NCI-H1092 (cell line): ENCODE measurements around the gene MTURN.

Experiments used
- DNase-seq: peaks from one replicate; lab custom pipeline; 2025; lab: John Stamatoyannopoulos, UW

The MTURN gene

DNA sequence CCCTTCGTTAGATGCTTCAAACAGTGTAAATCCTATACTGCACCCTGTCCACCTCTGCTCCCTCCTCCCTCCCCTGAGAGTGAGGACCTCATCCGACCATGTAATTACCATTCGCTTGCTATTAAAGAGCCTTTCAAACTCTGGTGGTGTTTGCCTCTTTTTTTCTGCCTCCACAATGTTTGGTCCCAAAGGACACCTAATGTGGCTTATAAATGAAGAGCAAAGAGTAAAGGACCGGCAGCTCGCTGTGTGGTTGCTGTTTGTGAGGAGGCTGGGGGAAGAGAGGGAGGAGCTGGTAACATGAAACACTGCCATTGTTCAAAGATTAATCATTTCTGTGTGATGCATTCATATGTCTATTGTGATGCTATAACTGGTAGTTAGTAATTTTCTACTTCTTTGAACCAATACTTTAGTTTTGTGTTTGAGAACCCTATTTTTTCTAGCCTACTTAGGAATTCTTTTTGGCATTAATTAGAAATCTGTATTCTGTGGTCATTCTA, 27.9 kb downstream of the MTURN start:
- DNase-seq = peak; percentile 91

DNA sequence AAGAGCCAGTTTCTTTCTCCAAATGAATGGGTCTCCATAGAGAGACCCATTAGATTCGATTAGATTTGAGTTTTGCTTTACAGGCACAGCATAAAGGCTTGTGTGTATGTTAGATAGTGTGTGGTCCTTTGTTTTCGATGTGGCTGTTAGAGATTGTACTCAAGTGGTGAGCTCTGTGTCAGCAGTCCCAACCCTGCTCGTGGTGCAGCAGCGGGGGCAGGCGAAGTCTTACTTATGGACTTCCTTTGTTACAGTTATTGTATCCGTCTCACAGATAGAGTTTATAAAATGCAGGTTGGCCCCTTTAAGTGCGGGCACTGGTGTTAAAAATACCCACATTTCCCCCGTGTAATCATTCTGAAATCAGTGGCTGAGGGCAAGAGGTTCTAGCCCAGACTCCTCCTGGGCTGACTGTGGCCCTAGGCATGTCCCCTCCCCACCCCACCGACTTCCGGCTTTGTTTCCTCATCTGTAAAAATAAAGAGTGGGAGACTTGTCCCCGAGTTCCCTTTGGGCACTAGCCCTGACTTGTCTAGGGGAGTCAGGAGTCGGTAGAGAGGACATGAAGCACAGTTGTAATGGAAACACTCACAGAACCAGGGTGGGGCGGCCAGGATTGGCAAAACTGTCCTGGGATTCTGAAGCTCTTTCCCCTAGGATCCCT, 28.6 kb downstream of the MTURN start:
- peak; percentile 55 for DNase-seq

DNA sequence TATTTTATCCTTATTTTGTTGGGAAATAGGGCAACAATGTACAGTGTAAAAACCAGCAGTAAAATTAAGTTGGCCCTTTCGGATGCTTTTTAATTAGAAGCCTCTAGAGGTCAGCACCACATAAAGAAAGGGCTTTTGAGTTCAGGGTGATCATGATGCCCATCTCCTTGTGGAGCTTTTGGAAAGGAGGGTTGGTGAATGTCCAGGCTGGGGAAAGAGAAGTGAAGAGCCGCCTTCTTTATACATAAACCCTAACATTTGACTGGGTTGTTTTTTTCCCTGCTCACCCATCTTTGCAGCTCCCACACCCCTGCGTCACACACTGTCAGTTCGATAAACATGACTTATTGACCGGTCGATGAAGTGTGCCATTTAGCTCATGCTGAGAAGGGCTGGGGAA, 29.8 kb downstream of the MTURN start:
- DNase-seq = peak; percentile 73

GRCh38 chr7:30165590-30165989, 30.8 kb downstream of the MTURN start:
- no peak for DNase-seq

DNA sequence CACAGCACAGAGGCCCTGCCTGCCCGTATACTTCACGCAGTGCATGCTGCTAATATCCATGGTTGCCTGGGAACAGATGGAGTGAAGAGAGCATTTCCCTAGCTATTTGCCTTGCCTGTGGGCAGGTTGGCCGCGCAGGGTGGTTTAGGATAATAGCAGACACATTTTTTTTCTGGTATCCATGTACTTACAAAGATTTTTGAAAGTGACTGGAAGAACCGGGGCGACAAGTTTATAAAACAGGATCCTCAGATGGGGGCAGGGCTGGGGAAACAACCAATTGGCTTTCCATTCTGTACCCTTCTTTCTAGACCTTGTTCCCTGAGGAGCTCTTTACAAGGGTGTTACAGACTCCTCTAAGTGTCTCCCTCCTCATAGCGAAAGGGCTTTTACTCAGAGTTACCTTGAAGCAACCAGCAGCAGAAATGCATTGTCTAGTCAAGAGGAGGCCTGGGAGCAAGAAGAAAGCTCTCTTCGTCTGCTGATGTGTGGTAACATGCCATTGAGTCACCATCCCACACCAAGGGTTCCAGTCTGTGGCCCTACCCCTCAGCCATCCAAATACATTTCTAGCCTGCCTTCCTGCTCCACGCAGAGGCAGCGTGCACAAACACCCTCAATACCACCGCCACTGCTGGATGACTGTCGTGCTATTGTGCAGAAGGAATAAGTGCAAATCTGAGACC, 31.5 kb downstream of the MTURN start:
- peak; percentile 24 for DNase-seq

GRCh38 chr7:30166841-30167235, 32.1 kb downstream of the MTURN start:
- no peak for DNase-seq

GRCh38 chr7:30167901-30168300, 33.1 kb downstream of the MTURN start:
- no peak for DNase-seq

DNA sequence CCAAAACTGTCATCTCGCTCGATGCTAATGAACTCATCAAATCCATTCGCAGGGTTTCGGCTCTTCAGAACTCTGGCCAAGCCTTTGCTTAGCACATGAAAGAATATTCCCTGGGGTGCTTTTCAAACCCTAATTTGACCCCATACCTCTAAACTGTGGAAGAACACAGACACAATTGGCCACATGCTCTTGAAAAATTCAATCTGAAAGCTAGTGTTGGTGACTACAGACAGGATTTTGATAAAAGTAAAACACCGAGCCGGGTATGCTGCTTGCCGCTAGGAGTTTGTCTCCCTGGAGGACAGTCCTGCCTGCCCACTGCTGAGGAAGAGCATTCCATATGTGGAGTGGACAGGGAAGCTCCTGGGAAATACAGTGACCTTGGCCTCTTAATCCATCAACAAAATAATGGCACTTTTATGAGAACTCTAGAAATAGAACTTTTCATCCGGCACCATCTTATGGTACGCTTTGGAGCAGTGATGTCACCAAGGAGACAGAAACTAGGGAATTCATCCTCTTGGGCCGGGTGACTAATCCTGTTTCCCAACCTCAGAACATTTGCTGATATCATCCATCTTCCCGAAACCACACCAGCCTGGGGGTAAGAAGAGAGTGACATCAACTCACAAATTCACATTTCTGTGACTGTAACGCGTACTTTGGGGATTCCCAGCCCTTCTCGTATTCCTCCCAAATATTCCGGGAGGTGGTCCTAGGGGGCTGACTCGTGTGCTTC, 34.2 kb downstream of the MTURN start:
- DNase-seq = no peak

DNA sequence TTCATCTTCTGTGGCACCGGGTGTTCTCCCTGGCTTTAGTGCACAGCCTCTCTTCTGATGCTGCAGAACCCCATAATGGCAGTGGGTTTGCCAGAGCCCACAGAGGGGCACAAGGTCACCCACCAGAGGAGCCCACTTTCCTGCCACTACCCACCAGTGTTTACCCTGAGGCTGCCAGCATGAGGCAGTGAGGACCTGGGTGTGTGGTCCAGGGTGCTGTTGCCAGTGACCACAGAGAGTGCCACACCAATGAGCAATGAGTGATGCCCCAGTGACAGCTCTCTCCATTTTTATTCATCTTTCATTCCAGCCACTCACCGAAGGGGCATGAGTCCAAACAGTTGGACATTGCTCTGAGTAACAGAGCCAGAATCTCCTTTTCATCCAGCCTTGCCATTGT, 34.8 kb downstream of the MTURN start:
- no peak for DNase-seq

- no peak for DNase-seq
Measured at GRCh38 chr7:30170476-30171205, 35.9 kb downstream of the MTURN start.

GRCh38 chr7:30171766-30172447, 37.1 kb downstream of the MTURN start:
- no peak for DNase-seq

GRCh38 chr7:30172451-30172850, 37.7 kb downstream of the MTURN start:
- DNase-seq = no peak

GRCh38 chr7:30173058-30173897, 38.5 kb downstream of the MTURN start:
- DNase-seq = peak; percentile 91

DNA sequence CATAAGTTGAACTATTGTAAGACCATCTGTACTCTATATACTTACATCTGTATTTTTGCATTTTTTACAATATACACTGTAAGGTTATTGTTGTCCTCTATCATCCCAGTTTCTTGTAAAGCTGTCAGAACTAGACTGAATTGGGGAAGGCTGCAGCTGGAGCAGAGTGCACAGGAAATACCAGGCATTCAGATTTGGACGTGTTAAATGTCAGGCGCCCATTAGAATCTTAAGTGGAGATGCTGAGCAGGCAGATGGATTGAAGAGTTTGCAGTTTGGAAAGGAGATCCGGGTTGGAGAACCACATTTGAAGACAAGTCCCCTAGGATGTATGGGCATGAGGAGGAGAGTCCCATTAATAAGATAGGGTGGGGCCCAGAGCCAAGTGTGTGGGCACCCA, 40.4 kb downstream of the MTURN start:
- peak; percentile 40 for DNase-seq

GRCh38 chr7:30175636-30176147, 40.9 kb downstream of the MTURN start:
- no peak for DNase-seq

DNA sequence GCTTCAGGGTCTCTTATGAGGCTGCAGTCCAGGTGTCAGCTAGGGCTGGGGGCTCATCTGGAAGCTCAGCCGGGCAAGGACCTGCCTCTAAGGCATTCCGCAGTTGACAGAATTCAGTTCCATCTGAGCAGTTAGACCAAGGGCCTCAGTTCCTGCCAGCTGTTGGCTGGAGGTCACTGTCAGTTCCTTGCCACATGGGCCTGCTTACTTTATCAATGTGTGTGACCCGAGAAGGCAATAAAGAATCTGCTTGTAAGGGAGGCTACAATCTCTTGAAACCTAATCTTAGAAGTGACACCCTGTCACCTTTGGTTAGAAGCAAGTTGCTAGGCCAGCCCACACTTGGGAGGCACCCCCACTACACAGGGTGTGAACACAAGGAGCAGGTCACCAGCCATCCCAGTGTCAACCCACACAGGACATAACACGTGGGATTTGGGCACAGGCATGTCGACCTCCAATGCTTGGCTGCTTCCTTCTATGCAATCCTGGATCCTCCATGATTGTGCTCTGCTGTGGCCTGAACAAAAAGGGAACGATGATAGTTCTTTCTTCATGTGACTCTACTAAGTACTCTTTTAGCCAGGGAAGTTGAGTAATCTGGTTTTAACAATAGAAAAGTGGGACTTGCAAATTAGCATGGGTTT, 41.8 kb downstream of the MTURN start:
- DNase-seq = no peak

DNA sequence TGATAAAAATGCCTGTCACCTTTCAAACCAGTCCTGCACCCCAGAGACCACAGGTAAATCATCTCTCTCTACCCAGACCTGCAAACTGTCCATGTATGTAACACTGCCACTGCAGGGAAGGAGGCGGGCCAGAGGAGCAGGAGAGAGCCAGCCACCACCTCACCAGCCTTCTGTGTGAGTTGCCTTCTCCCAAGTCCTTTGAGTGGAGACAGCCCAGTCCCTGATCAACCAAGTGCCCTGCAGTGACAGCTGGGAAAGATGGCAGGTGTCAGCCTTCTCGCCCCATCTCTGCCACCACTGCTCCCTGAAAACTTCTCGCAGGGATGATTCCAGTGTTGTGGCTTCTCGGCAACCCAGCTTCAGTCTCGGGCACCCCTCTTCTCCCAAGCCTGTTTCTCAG, 42.4 kb downstream of the MTURN start:
- DNase-seq = no peak

GRCh38 chr7:30177965-30178364, 43.2 kb downstream of the MTURN start:
- DNase-seq = no peak

GRCh38 chr7:30178748-30179436, 44.1 kb downstream of the MTURN start:
- DNase-seq = no peak
